GM12875 (cell line): ENCODE results near the gene BICC1.

Experiments used
- H3K4me3 ChIP-seq: one replicate; pipeline ENCODE4 v1.5.1; 2011; ENCODE audit warnings: low read depth, low read length, control low read depth
- CTCF ChIP-seq: IDR thresholded peaks from 2 replicates; pipeline ENCODE4 v1.5.1; 2011; ENCODE audit warnings: low read depth, mild to moderate bottlenecking, control low read depth, inconsistent platforms, low read length, moderate library complexity, borderline replicate concordance; ENCODE audit not compliant: insufficient read depth

BICC1 gene

GRCh38 chr10:58675321-58675720, 162.6 kb downstream of the BICC1 start:
- no peak for TF ChIP-seq CTCF
- no peak overlapping the region for H3K4me3 ChIP-seq

DNA sequence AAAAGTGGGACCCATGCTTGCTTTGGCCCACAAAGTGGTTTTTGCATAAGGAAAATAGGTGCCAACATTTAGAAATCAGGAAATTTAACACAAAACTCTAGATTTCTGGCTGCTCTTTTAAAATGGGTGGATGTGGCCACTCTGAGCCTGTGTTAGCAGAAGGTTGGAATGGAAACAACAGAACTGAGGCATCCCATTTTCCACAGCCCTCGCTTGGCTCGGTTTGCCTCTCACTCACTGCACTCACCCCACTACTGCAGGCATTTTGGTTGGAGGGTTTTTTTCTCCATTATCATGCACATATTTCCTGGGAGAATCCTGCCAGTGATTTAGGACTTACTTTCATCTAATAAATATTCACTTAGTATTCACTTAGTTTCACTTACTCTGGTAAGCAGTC, 178.9 kb downstream of the BICC1 start:
- H3K4me3 ChIP-seq, result no peak overlapping the region
- no peak for TF ChIP-seq CTCF

GRCh38 chr10:58693919-58694318, 181.2 kb downstream of the BICC1 start:
- TF ChIP-seq CTCF, result no peak
- H3K4me3 ChIP-seq, result no peak overlapping the region

DNA sequence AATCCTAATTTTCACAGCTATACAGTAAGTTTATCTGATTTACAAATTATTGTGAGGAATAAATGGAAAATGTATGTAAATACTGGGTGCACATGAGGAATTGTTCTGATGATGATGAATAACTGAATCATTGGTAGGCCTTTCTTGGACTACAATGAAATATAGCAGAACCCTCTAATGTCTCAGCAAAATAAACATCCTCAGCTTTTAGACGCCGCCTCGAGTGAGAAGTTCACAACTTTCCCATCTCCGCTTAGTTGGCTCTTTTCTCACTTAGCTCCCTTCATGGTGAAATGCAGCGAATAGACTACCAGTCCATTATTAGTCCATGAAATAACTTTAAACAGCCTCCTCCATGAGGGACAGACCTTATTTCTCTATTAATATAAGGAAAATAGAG, 182.3 kb downstream of the BICC1 start:
- no peak for TF ChIP-seq CTCF
- no peak overlapping the region for H3K4me3 ChIP-seq

DNA sequence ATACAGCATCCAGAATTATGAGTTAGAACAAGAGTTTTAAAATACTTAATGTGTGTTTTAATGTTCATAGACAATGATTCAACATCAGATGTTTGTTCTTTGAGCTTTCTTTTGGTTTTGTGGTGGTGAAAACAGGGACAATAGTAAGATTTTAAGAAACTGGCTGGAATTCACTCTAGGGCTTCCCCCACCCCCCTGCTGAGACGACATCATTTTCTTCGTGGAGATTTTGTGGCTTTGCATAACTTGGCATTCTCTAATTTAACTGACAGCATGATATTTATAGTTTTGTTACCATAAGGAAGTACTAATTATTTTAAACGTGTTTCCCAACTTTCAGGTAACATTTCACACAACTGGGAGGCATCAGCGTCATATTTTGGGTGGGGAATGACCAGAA, 184.1 kb downstream of the BICC1 start:
- no peak for TF ChIP-seq CTCF

DNA sequence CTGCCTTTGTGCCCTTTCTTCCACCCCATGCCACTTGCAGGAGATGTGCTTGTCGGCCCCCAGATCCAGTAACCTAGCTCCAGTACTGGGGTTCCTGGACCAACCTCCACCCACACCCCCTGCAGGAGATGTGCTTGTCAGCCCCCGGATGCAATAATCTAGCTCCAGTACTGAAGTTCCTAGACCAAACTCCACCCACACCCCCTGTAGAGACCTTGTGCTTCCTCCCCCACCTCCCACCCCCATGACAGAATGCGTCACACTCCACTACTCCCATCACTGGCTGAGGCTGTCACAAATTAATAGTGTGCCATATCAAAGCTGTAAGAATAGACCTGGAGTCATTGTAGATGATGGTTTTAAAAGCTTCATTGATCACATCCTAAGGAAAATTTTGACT, 185.0 kb downstream of the BICC1 start:
- no peak for TF ChIP-seq CTCF
- no peak overlapping the region for H3K4me3 ChIP-seq

More for the DNA sequence above, 184.1 kb downstream of the BICC1 start:
- H3K4me3 ChIP-seq, result no peak overlapping the region

DNA sequence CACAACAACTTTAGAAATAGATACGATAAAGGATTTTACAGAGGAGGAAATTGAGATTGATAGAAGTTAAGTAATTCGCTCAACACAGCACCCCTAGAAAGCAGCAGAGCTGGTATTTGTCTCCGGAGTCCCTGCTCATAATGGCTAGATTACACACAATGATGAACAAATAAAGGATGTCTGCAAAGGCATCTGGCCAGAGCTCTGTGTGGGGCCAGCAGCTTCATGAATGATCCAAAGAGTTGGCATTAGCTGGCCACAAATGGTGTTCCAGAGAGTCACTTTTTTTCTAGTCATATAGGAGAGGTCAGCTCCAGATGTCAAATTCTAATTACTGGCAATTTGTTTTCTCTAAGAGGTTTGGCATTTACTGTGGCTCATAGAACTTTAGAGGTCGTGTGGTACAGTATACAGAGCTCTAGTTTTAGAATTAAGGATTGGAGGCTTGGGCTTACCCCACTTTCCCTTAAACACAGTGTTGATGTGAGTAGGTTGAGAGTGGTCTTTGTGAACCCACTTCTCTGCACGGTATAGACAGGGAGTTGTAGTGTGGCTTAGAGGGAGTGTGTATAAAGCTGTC, 186.2 kb downstream of the BICC1 start:
- H3K4me3 ChIP-seq, result no peak overlapping the region
- no peak for TF ChIP-seq CTCF
